Mucosa of descending colon (tissue), 3 donors: ENCODE results near the gene TMEM190. TPM values are rescaled to one million over a fixed set of nuclear protein-coding genes. Genes with fewer than 3 reads are reported as not detected.
A peak's percentile ranks its signal among the peaks of the same experiment; 100 is the strongest.

Experiments used
- ATAC-seq: fragments of 200-7000 bp; cut with Tn5 transposase; one replicate; pipeline ENCODE4 v1.9.1; 2020; ENCODE audit warnings: mild to moderate bottlenecking, moderate library complexity
- DNase-seq, 3 donors: peaks; one replicate each; pipeline ENCODE4 v3.0.0-alpha.2; 2020
- H3K36me3 ChIP-seq: fragments of 200-600 bp; one replicate; pipeline ENCODE4 v1.8.0; 2021; ENCODE audit warnings: low read depth, mild to moderate bottlenecking
- H3K4me1 ChIP-seq: fragments of 200-600 bp; one replicate; pipeline ENCODE4 v1.8.0; 2021; ENCODE audit warnings: low read depth, mild to moderate bottlenecking
- H3K4me3 ChIP-seq: fragments of 200-600 bp; one replicate; pipeline ENCODE4 v1.8.0; 2021; ENCODE audit warnings: mild to moderate bottlenecking
- H3K9me3 ChIP-seq: fragments of 200-600 bp; one replicate; pipeline ENCODE4 v1.8.0; 2021; ENCODE audit warnings: mild to moderate bottlenecking
- CTCF ChIP-seq: fragments of 200-600 bp; IDR thresholded peaks from one replicate; pipeline ENCODE4 v1.8.0; 2022; ENCODE audit warnings: antibody characterized with exemption, mild to moderate bottlenecking
- intact Hi-C, 2 donors: fragments of 100-400 bp; cut with DNase I in 1 of 2; cut with micrococcal nuclease in 1 of 2; formaldehyde crosslinking; loops; one replicate each; pipeline versions ENCODE4 v1.11.0 to v1.11.1; 2022; cut with DNase I, micrococcal nuclease
- total RNA-seq, 3 donors: library from RNA; stranded (reverse); fragmentation: NEBNext Ultra II Directional in 2 of 3; extraction: Animal tissue kit (Norgen Biotek cat#: 25700) in 2 of 3; gene quantifications; one replicate each; pipeline versions ENCODE4 v1.2.1 to v1.2.4, GENCODE V29; 2021 to 2023
- donor health status: DM: no; HTN: no; CAD: no; lungs with moderate emphysema.
- donor health status: DM: no; HTN: no; CAD: no.
- donor health status: DM: no; HTN: yes; CAD: no.

The TMEM190 gene
- total RNA-seq, 3 donors from 2014 or later = not detected

GRCh38 chr19:55345101-55345817 is 31.4 kb upstream of the TMEM190 start:
- Histone ChIP-seq H3K36me3 (no peaks in the 10 kb centered on the region), H3K4me3 (no peak overlapping the region), H3K9me3 (no peaks in the 10 kb centered on the region), H3K4me1 (peaks cover 19% of the 10 kb centered on the region)
- intact Hi-C loops = no loop called here
- no peak for DNase-seq
- ATAC-seq = no peak
- TF ChIP-seq CTCF = no peak

DNA sequence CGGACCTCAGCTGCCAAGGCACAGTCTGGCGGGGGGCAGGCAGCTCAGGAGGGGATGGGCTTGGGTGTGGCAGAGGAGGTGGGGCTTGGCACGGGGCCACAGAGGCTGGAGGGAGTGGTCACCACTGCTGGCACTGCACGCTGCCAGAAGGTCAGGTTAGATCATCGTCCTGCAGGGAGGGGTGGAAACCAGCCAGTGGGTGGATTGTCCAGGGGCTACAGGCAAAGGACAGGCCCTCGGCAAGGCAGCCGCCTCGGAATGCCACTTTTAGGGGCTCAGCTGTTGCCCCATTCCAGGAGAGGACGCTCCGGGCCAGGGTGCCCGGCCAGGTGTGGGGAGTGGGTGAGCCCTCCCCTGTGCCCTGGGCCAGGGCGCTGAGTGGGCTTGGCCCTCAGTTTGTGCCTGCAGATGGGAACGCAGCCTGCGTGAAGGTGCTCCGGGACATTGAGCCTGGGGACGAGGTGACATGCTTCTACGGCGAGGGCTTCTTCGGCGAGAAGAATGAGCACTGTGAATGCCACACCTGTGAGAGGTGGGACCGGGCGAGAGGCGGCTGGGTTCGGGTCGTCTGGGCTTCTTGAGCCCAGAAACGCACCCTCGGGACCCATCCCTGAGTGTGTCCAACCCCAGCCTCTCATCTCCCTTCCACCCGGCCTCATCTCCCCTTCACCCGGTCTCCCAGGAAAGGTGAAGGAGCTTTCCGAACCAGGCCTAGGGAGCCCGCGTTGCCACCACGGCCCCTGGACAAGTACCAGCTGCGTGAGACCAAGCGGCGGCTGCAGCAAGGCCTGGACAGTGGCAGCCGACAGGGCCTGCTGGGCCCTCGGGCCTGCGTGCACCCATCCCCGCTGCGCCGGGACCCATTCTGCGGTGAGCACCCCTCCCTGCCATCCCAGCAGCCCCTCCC is 30.6 kb upstream of the TMEM190 start:
- Histone ChIP-seq H3K4me3 (no peak overlapping the region), H3K36me3 (no peaks in the 10 kb centered on the region), H3K4me1 (peaks cover 13% of the 10 kb centered on the region), H3K9me3 (no peaks in the 10 kb centered on the region)
- intact Hi-C loops = no loop called here
- no peak for TF ChIP-seq CTCF
- peak; percentile 72 to 84 (median 78) for DNase-seq
- ATAC-seq = peak; percentile 72

- DNase-seq (peak in 1 of 3 donors; percentile 52), ATAC-seq (no peak)
- H3K4me1 ChIP-seq = peaks cover 8% of the 10 kb centered on the region
- H3K9me3 ChIP-seq = no peaks in the 10 kb centered on the region
- H3K4me3 ChIP-seq = no peak overlapping the region
- no peaks in the 10 kb centered on the region for H3K36me3 ChIP-seq
- intact Hi-C loops = no loop called here
- no peak for TF ChIP-seq CTCF
Observed at GRCh38 chr19:55346725-55347441, 29.7 kb upstream of the TMEM190 start.

GRCh38 chr19:55347442-55348009 is 29.1 kb upstream of the TMEM190 start:
- Histone ChIP-seq H3K4me3 (no peak overlapping the region), H3K36me3 (no peaks in the 10 kb centered on the region), H3K4me1 (peaks cover 8% of the 10 kb centered on the region), H3K9me3 (no peaks in the 10 kb centered on the region)
- intact Hi-C loops = no loop called here
- DNase-seq (peak in 1 of 3 donors; percentile 42), ATAC-seq (no peak)
- no peak for TF ChIP-seq CTCF

GRCh38 chr19:55348317-55349034 is 28.1 kb upstream of the TMEM190 start:
- ATAC-seq (no peak), DNase-seq (no peak)
- H3K4me3 ChIP-seq = no peak overlapping the region
- intact Hi-C loops = no loop called here
- no peak for TF ChIP-seq CTCF
- no peaks in the 10 kb centered on the region for H3K9me3 ChIP-seq
- peaks cover 13% of the 10 kb centered on the region for H3K4me1 ChIP-seq
- H3K36me3 ChIP-seq = no peaks in the 10 kb centered on the region
